HG02610 (cell line): ENCODE measurements around the gene MTARC1.

Experiments used
- ATAC-seq: cut with Tn5 transposase; IDR thresholded peaks from one replicate; pipeline ENCODE4 v1.9.1; 2021; ENCODE audit warnings: mild to moderate bottlenecking, moderate library complexity; ENCODE audit not compliant: unreplicated experiment

MTARC1 gene

GRCh38 chr1:220786337-220787068 lies at the start of gene MTARC1:
Gene MTARC1, plus strand, starts transcription at chr1:220786913. Its CDS starts 32 bp downstream, at chr1:220786945.
- no peak for ATAC-seq

GRCh38 chr1:220741349-220741748 lies 45.4 kb upstream of the MTARC1 start:
- no peak for ATAC-seq

- ATAC-seq = no peak
These were observed 44.9 kb upstream of the MTARC1 start for GRCh38 chr1:220741825-220742224.

GRCh38 chr1:220742520-220742919 lies 44.2 kb upstream of the MTARC1 start:
- no peak for ATAC-seq

GRCh38 chr1:220746851-220747250 lies 39.9 kb upstream of the MTARC1 start:
- ATAC-seq = no peak

GRCh38 chr1:220747437-220748088 lies 39.1 kb upstream of the MTARC1 start:
- peak; percentile 7 for ATAC-seq

GRCh38 chr1:220748089-220748934 lies 38.4 kb upstream of the MTARC1 start, which contains the start of gene MTARC2:
Gene MTARC2, plus strand, starts transcription at chr1:220748322. Its CDS starts 210 bp downstream, at chr1:220748532.
- ATAC-seq = peak; percentile 57

- no peak for ATAC-seq
These were observed 37.8 kb upstream of the MTARC1 start for GRCh38 chr1:220748936-220749335.

GRCh38 chr1:220750131-220750515 lies 36.6 kb upstream of the MTARC1 start:
- ATAC-seq = no peak

GRCh38 chr1:220751111-220751510 lies 35.6 kb upstream of the MTARC1 start:
- ATAC-seq = no peak

- no peak for ATAC-seq
These were observed 32.3 kb upstream of the MTARC1 start for GRCh38 chr1:220754212-220754917.

GRCh38 chr1:220754918-220755295 lies 31.8 kb upstream of the MTARC1 start:
- no peak for ATAC-seq

GRCh38 chr1:220755309-220755708 lies 31.4 kb upstream of the MTARC1 start:
- no peak for ATAC-seq

- ATAC-seq = no peak
These were observed 29.3 kb upstream of the MTARC1 start for GRCh38 chr1:220757441-220757840.

GRCh38 chr1:220759147-220759546 lies 27.6 kb upstream of the MTARC1 start:
- no peak for ATAC-seq

- no peak for ATAC-seq
These were observed 24.9 kb upstream of the MTARC1 start for GRCh38 chr1:220761688-220762427.

- no peak for ATAC-seq
These were observed 22.0 kb upstream of the MTARC1 start for GRCh38 chr1:220764757-220765156.

GRCh38 chr1:220767312-220768125 lies 19.2 kb upstream of the MTARC1 start:
- no peak for ATAC-seq

GRCh38 chr1:220768126-220768601 lies 18.5 kb upstream of the MTARC1 start:
- ATAC-seq = no peak
